HepG2 (cell line): ENCODE results near the gene TMEM198. TPM values are rescaled to one million over a fixed set of nuclear protein-coding genes. Genes with fewer than 3 reads are reported as not detected.

Experiments
- BORCS8-MEF2B ChIP-seq: sonication (generic); formaldehyde crosslinking; IDR thresholded peaks from 2 replicates; pipeline ENCODE4 v1.8.0; 2022; ENCODE audit warnings: mild to moderate bottlenecking, missing genetic modification reagents
- FOSL2 ChIP-seq: sonication (generic); formaldehyde crosslinking; IDR thresholded peaks from 2 replicates; pipeline ENCODE4 v1.4.0; 2020; ENCODE audit warnings: missing genetic modification reagents
- GLI4 ChIP-seq: sonication (generic); formaldehyde crosslinking; IDR thresholded peaks from 2 replicates; pipeline ENCODE4 v1.5.1; 2020; ENCODE audit warnings: missing genetic modification reagents, mild to moderate bottlenecking, moderate library complexity, borderline replicate concordance
- JDP2 ChIP-seq: sonication (generic); formaldehyde crosslinking; IDR thresholded peaks from 2 replicates; pipeline ENCODE4 v1.8.1; 2022; ENCODE audit warnings: missing genetic modification reagents, borderline replicate concordance
- PHF8 ChIP-seq: sonication (generic); formaldehyde crosslinking; IDR thresholded peaks from 2 replicates; pipeline ENCODE4 v1.5.0; 2020; ENCODE audit warnings: missing genetic modification reagents
- POLR2AphosphoS5 ChIP-seq: IDR thresholded peaks from 2 replicates; pipeline ENCODE4 v1.6.1; 2012; ENCODE audit warnings: low read depth, low read length
- ZNF430 ChIP-seq: sonication (generic); formaldehyde crosslinking; IDR thresholded peaks from 2 replicates; pipeline ENCODE4 v1.9.0; 2021; ENCODE audit warnings: mild to moderate bottlenecking, missing genetic modification reagents
- ZNF501 ChIP-seq: sonication (generic); formaldehyde crosslinking; IDR thresholded peaks from 2 replicates; pipeline ENCODE4 v1.5.1; 2020; ENCODE audit warnings: mild to moderate bottlenecking, moderate library complexity, missing genetic modification reagents
- ZNF607 ChIP-seq: sonication (generic); formaldehyde crosslinking; IDR thresholded peaks from 2 replicates; pipeline ENCODE4 v1.5.1; 2020; ENCODE audit warnings: missing genetic modification reagents, mild to moderate bottlenecking, borderline replicate concordance
- polyA plus RNA-seq, 8 experiments: library from polyadenylated mRNA; depleted of rRNA in 3 of 8; stranded (reverse) in 7 of 8; unstranded in 1 of 8; fragments of >200 nt; fragmentation: Illumina TruSeq in 4 of 8; extraction: Trizol in 4 of 8; gene quantifications; 2 replicates each; pipeline versions ENCODE4 v1.2.1 to v1.2.3, GENCODE V29; 2011 to 2016; ENCODE audit warnings: low read depth in 4 of 8, missing spikeins in 1 of 8, mixed read lengths in 1 of 8; ENCODE audit not compliant: insufficient read depth in 1 of 8
- total RNA-seq, 5 experiments: library from RNA; depleted of rRNA; stranded (reverse); fragments of >200 nt; fragmentation: Illumina TruSeq; extraction: Trizol; gene quantifications; 2 replicates each; pipeline ENCODE4 v1.2.3, GENCODE V29; 2016; ENCODE audit warnings: low read depth in 1 of 5
- TF ChIP-seq, protein P1 (sequence below): sonication (generic); formaldehyde crosslinking; conservative IDR thresholded peaks from 2 replicates; pipeline ENCODE4 v1.4.0; 2020; ENCODE audit warnings: mild to moderate bottlenecking, missing genetic modification reagents, moderate library complexity
- TF ChIP-seq, protein P2 (sequence below): sonication (generic); formaldehyde crosslinking; IDR thresholded peaks from 2 replicates; pipeline ENCODE4 v1.4.0; 2020; ENCODE audit warnings: missing genetic modification reagents, mild to moderate bottlenecking, borderline replicate concordance

TMEM198 gene
- total and polyA plus RNA-seq, 2 of the 13 experiments (the other 11 are each of a cell fraction or from before 2014, with no cell fraction given): 17.3 to 23.5 TPM

DNA sequence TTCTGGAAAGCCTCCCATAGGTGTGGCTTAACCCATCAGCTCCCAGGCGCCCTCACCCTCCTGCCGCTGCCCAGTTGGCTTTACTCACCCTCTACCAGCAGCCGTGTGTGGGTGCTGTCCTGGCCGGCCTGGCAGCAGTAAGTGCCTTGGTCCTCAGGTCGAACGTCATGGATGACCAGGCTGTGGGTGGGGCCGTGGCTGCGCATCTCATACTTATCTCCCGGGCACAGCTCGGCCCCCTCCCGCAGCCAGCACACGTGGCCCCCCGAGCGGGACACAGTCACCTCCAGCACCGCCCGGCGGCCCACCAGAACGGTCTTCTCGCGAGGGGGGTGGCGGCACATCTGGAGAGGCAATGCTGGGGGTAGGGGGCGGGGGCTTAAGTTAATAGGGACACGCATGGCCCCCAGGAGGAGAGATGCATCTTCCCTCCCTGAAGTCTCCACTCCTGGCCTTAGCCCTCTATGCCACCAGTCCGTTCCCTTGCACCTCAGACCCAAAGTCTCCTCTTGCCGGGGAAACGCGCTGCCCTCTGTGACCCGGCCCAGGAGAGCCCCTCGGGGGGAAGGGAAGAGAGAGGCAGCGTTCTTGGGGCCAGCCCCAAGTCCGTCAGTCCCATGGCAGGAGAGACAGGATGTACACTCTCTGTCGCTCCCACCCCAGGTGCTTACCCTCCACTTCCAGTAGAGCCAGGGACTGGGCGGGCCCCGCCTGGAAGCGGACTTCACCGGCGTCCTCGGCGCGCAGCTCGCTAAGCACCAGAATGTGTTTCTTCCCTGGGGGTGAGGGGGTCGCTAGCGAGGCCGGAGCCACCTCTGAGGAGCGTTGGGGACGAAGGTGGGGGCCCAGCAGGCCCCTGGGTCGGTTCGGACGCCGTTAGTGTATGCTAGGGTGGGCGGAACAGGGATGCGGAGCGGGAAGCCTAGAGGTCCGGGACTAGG is 7.9 kb downstream of the TMEM198 start (continued):
- 0 out of 2 replicates have a peak, but pooled peaks have one; percentile 26 for TF ChIP-seq ZNF607 (CRISPR knock-in tag)
- peak; percentile 76; the same call in 1 of the 2 replicates for TF ChIP-seq ZNF501
- peak; percentile 76 for TF ChIP-seq POLR2AphosphoS5
- TF ChIP-seq, protein P1, sequence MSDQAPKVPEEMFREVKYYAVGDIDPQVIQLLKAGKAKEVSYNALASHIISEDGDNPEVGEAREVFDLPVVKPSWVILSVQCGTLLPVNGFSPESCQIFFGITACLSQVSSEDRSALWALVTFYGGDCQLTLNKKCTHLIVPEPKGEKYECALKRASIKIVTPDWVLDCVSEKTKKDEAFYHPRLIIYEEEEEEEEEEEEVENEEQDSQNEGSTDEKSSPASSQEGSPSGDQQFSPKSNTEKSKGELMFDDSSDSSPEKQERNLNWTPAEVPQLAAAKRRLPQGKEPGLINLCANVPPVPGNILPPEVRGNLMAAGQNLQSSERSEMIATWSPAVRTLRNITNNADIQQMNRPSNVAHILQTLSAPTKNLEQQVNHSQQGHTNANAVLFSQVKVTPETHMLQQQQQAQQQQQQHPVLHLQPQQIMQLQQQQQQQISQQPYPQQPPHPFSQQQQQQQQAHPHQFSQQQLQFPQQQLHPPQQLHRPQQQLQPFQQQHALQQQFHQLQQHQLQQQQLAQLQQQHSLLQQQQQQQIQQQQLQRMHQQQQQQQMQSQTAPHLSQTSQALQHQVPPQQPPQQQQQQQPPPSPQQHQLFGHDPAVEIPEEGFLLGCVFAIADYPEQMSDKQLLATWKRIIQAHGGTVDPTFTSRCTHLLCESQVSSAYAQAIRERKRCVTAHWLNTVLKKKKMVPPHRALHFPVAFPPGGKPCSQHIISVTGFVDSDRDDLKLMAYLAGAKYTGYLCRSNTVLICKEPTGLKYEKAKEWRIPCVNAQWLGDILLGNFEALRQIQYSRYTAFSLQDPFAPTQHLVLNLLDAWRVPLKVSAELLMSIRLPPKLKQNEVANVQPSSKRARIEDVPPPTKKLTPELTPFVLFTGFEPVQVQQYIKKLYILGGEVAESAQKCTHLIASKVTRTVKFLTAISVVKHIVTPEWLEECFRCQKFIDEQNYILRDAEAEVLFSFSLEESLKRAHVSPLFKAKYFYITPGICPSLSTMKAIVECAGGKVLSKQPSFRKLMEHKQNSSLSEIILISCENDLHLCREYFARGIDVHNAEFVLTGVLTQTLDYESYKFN (CRISPR knock-in tag): 0 out of 2 replicates have a peak, but pooled peaks have one; percentile 8
- TF ChIP-seq FOSL2 (CRISPR knock-in tag): no peak
- no peak for TF ChIP-seq JDP2 (CRISPR knock-in tag)
- peak; percentile 11; the same call in 1 of the 2 replicates for TF ChIP-seq PHF8 (CRISPR knock-in tag)
- TF ChIP-seq GLI4 (CRISPR knock-in tag): no peak
- 0 out of 2 replicates have a peak, but pooled peaks have one; percentile 20 for TF ChIP-seq BORCS8-MEF2B
- 0 out of 2 replicates have a peak, but pooled peaks have one; percentile 26 for TF ChIP-seq ZNF430 (CRISPR knock-in tag)
- TF ChIP-seq, protein P2, sequence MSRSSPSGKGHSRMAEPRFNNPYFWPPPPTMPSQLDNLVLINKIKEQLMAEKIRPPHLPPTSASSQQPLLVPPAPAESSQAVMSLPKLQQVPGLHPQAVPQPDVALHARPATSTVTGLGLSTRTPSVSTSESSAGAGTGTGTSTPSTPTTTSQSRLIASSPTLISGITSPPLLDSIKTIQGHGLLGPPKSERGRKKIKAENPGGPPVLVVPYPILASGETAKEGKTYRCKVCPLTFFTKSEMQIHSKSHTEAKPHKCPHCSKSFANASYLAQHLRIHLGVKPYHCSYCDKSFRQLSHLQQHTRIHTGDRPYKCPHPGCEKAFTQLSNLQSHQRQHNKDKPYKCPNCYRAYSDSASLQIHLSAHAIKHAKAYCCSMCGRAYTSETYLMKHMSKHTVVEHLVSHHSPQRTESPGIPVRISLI (CRISPR knock-in tag): 0 out of 2 replicates have a peak, but pooled peaks have one; percentile 16
